ENCODE results near the gene INTS6.
"Not testable (repeated sequence)": the region's sequence is repeated elsewhere in the genome, so short reads cannot be mapped to it uniquely, and the experiment has no call there.

Gene INTS6

DNA sequence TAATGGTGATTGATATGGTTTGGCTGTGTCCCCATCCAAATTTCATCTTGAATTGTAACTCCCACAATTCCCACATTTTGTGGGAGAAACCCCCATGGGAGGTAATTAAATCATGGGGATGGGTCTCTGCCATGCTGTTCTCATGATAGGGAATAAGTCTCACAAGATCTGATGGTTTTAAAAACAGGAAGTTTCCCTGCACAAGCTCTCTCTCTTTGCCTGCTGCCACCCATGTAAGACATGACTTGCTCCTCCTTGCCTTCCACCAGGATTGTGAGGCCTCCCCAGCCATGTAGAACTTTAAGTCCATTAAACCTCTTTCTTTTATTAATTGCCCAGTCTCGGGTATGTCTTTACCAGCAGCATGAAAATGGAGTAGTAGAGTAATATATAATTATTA lies 37.5 kb downstream of the INTS6 start:
- not testable (repeated sequence) for DNase-seq (ENCODE audit: low read depth)

DNA sequence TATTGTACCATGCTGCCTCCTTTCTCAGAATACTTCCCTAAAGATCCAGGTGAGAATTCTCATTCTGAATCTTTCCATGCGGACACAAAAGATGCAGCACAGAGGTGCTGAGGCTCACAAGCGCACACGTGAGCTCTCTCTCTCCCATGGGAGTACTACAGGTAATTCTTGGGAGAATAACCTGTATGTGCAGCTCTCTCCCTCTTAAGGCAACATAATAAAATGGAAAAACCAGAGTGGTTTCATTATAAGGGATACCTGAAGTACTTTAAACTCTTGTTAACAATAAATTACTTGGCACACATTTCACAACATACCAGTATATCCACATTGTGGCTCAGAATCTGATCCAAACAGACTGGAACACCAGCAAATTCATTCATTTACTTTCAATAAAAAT lies 40.4 kb downstream of the INTS6 start:
- no peak for DNase-seq (ENCODE audit: low read depth)

DNA sequence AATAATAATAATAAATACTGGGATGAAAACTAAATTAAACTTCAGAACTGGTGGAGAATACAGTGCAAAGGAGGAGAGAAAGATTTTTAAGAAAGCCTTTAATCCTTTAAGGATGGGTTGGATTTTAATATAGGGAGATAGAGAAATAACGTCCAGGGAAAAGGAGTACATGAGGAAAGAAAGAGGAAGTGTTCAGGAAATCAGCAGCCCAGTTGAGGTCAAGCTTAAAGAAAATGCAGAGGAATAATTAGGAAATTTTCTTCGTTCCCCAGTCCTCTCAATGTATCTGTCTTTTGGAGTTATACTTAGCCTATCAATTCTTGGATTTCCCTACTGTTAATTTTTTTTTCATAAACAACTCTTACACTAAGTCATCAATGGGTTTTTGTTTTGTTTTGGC lies 47.7 kb downstream of the INTS6 start:
- DNase-seq (ENCODE audit: low read depth): no peak

GRCh38 chr13:51397262-51397941 lies 55.4 kb downstream of the INTS6 start:
- DNase-seq (ENCODE audit: low read depth): no peak

- no peak for DNase-seq (ENCODE audit: low read depth)
These were observed 56.5 kb downstream of the INTS6 start for GRCh38 chr13:51396352-51396751.

- DNase-seq (ENCODE audit: low read depth): no peak
These were observed 58.1 kb downstream of the INTS6 start for GRCh38 chr13:51394724-51395123.

- DNase-seq (ENCODE audit: low read depth): no peak
These were observed 67.7 kb downstream of the INTS6 start for GRCh38 chr13:51385114-51385513.

- DNase-seq (ENCODE audit: low read depth): no peak
These were observed 72.6 kb downstream of the INTS6 start for GRCh38 chr13:51380269-51380668.

DNA sequence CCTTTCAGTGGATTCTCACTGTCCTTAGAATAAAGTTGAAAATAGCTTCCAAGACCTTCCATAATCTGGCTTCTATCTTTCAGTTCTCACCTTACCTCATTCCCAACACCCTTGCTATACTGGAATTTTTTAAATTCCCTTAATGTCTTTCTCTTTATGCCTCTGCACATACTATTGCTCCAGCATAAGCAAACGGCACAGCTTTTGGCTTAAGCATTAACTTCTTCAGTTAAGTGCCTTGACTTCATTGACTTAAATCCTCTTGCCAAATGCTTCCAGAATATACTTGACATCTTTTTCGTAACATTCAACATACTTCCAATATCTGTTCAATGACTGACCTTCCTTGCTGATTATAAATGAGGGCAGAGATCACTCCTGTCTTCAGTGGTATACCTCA lies 79.4 kb downstream of the INTS6 start:
- DNase-seq (ENCODE audit: low read depth): no peak

DNA sequence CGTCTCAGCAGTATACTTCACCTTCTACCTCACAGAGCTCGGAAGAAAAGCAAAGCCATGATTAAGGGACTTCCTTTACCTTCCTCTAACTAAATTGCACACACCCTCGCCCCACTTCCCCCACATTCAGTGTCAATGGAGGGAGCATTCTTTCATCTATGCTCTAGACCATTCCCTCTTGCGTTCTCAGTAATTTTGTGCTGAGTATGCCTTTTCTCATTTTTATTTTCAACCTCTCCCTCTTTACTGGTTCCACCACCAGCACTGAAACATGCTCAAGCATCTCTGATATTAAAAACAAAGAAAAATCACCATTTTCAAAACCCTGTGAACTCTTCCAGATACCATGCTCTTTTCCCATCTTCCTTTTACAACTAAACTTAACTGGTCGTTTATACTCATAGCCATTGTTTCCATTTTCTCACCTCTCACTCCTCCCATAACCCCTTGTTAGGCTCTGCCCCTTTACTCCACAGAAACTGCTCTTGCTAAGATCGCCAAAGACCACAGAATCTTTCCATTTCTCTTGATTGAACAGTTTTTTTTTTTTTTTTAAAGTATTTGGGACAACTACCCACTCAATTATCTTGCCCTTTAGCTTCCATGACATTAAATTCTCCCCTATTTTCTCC lies 81.0 kb downstream of the INTS6 start:
- no peak for DNase-seq (ENCODE audit: low read depth)

DNA sequence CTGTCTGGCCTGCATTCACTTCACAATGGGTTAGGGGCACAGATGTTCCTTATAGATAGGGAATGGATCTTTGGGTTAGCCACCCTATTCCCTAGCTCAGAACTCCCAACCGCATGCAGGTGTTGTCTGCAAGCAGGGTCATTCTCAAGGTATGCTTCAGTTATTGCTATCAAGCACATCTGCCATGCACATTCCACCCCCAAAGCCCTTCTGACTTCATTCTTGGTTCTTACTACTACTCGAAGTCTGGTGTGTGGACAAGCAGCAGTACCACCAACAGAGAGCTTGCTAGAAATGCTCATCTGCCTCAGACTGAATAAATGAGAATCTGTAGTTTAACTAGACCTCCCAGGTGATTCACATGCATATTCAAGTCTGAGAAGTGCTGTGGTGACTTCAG lies 82.0 kb downstream of the INTS6 start:
- DNase-seq (ENCODE audit: low read depth): no peak

GRCh38 chr13:51370116-51370515 lies 82.7 kb downstream of the INTS6 start:
- no peak for DNase-seq (ENCODE audit: low read depth)

GRCh38 chr13:51364404-51365008 lies 88.3 kb downstream of the INTS6 start:
- no peak for DNase-seq (ENCODE audit: low read depth)

GRCh38 chr13:51363625-51364024 lies 89.2 kb downstream of the INTS6 start:
- no peak for DNase-seq (ENCODE audit: low read depth)

GRCh38 chr13:51361106-51361505 lies 91.7 kb downstream of the INTS6 start:
- no peak for DNase-seq (ENCODE audit: low read depth)

DNA sequence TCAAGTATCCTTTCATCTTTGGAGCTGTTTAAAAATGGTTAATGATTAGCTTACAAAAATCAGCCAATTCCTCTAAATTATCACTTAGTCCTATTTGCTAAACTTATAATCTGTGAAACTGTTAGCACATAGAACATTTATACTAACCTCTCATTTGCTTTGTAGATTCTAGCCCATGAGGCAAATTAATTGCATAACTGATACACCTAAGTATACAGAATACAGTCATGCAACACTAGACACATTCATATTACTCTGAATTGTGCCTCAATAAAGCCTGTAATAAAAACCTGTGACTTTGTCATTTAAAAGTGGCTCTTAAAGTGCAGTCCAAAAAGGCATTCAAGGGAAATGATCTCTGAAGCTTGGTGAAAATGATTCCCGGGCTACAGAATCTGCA lies 92.3 kb downstream of the INTS6 start:
- no peak for DNase-seq (ENCODE audit: low read depth)

GRCh38 chr13:51359352-51359751 lies 93.5 kb downstream of the INTS6 start:
- DNase-seq (ENCODE audit: low read depth): no peak

GRCh38 chr13:51357928-51358595 lies 94.8 kb downstream of the INTS6 start:
- DNase-seq (ENCODE audit: low read depth): no peak

GRCh38 chr13:51355217-51355616 lies 97.6 kb downstream of the INTS6 start:
- DNase-seq (ENCODE audit: low read depth): no peak

- DNase-seq (ENCODE audit: low read depth): no peak
These were observed 103.8 kb downstream of the INTS6 start for GRCh38 chr13:51349016-51349415.

DNA sequence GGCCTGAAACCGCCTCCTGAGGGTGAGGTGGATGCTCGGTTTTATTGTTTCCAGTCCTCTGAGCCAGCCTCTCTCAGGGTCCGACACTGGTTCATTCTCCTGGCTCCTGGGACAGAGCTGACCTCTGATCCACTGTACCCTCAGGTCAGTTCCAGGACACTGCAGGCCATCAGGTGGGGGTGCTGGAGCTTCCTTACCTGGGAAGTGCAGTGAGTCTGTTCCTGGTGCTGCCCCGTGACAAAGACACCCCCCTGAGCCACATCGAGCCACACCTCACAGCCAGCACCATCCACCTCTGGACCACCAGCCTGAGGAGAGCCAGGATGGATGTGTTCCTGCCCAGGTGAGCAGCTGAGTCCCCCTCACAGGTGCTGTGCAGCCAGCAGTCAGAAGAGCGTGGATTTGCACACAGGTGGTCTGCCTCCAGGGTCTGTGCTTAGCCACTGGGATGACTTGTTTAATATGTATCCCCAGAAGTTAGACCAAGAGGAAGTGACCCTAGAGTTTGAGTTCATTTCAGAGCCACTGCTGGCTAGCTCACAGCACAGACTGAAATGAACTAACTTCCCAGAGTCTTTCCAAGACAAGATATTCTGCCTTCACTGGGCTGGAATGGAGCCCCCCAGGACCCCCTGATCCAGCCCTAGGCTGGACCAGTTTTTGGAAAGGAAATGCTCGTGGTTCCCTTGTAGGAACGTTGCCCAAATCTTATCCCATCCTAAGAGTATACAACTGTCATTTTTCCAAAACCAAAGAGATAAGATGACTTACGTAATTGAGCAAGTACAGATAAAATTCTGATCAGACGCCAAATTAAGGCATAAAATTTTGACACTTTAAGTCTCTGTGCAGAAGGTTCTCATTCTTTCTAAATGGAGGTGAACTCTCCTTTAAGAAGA lies 104.5 kb downstream of the INTS6 start:
- DNase-seq (ENCODE audit: low read depth): no peak

- DNase-seq (ENCODE audit: low read depth): no peak
These were observed 105.7 kb downstream of the INTS6 start for GRCh38 chr13:51347099-51347498.

Data from stimulated activated CD8-positive, alpha-beta memory T cell treated with anti-CD3 and anti-CD28 coated beads, Interleukin-12 subunit alpha, Interleukin-12 subunit beta, amount 100 ng/mL, for 4 hours (primary cell).